Kasumi-1 (cell line): ENCODE data around the gene AKTIP.
"Not testable (repeated sequence)": the region's sequence is repeated elsewhere in the genome, so short reads cannot be mapped to it uniquely, and the experiment has no call there.

Experiments used
- DNase-seq, 2 experiments: peaks; one replicate each; lab custom pipeline; 2025; lab: John Stamatoyannopoulos, UW

The AKTIP gene

GRCh38 chr16:53502331-53503269 lies at the start of gene AKTIP:
TSS of gene AKTIP (minus strand) at chr16:53503209. CDS start at chr16:53500259, 2,950 bp downstream.
- peak in 1 of 2 experiments; percentile 23 for DNase-seq

DNA sequence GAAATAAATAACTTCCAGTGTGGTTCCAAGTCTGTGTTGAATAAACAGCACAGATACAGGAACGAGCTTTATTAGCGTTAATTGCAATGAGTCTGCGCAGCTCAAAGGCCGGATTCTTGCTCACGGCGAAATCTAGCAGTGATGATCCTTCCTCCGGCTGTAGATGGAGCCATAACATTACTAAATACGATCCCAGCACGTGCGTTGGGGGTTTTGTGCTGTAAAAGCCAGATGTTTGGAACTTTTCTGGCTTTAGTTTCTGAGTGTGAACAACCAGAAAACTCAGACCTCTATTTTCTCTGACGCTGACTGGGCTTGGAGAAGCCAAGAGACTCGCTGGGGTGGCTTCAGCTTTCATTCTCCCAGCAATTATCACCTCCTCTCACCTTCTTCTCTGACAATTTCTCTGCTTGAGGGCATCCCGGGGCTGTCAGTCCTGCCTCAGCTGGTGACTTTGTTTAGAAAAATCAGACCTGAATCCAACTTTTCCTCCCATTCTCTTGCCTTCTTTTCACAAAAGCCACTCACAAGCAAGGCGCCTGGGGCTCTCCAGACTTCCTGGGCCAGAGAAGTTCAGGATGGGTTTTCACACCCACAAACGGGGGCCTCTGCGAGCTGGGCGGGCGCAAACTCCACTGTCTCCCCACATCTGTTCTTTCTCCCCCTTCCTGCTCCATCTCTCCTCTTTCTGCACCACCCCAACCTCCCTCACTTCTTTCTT lies 47.1 kb upstream of the AKTIP start:
- peak; percentile 89 for DNase-seq

GRCh38 chr16:53546988-53547391 lies 44.0 kb upstream of the AKTIP start:
- no peak for DNase-seq

DNA sequence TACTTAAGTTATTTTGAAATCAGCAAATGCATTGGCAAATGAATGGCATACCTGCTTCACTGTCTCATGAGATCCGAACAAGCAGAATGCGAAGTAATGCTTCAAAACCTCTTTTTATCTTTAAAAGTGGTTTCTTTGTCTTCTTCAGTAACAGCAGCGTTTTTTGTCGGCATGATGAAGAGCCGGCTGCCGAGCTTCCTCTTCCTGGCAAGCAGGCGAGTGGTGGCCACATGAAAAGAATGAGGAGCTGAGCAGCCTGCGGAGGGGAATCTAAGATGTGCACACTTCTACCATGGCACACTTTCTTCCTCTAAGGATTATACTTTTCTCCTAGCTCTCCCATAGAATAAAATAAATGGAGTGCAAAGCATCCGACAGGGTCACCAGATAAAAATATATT lies 42.4 kb upstream of the AKTIP start:
- DNase-seq = peak; percentile 69 to 71

GRCh38 chr16:53542283-53542682 lies 39.3 kb upstream of the AKTIP start:
- DNase-seq = no peak

GRCh38 chr16:53541326-53541725 lies 38.3 kb upstream of the AKTIP start:
- DNase-seq = no peak

DNA sequence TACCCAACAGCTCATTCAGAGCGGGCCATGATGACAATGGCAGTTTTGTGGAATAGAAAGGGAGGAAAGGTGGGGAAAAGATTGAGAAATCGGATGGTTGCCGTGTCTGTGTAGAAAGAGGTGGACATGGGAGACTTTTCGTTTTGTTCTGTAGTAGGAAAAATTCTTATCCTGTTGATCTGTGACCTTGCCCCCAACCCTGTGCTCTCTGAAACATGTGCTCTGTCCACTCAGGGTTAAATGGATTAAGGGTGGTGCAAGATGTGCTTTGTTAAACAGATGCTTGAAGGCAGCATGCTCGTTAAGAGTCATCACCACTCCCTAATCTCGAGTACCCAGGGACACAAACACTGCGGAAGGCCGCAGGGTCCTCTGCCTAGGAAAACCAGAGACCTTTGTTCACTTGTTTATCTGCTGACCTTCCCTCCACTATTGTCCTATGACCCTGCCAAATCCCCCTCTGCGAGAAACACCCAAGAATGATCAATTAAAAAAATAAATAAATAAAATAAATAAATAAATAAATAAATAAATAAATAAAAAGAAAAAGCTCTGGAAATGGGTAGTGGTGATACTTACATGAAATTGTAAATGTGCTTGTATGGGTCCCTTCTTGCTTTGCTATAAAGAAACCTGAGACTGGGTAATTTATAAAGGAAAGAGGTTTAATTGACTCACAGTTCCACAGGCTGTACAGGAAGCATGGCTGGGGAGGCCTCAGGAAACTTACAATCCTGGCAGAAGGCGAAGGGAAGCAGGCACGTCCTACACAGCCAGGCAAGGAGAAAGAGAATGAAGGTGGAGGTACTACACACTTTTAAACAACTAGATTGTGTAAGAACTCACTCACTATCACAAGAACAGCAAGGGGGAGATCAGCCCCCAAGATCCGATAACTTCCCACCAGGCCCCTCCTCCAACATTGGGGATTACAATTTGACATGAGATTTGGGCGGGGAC lies 37.0 kb upstream of the AKTIP start:
- DNase-seq = not testable (repeated sequence)

DNA sequence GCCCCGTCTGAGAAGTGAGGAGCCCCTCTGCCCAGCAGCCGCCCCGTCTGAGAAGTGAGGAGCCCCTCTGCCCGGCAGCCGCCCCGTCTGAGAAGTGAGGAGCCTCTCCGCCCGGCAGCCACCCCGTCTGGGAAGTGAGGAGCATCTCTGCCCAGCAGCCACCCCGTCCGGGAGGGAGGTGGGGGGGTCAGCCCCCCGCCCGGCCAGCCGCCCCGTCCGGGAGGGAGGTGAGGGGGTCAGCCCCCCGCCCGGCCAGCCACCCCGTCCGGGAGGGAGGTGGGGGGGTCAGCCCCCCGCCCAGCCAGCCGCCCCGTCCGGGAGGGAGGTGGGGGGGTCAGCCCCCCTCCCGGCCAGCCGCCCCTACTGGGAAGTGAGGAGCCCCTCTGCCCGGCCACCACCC lies 36.3 kb upstream of the AKTIP start:
- not testable (repeated sequence) for DNase-seq

DNA sequence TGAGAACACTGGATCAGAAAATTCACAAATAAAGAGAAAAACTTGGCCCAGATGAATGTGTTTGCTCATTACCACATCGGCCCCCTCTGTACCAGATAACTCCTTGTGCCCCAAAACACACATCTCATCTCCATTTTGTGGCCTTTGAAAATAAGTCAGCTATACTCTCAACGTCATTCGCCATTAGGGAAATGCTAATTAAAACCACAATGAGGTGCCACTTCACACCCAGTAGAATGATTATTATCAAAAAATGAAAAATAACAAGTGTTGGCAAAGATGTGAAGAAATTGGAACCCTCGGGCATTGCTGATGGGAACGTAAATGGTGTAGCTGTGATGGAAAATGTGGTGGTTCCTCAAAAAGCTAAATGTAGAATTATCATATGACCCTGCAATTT lies 34.6 kb upstream of the AKTIP start:
- no peak for DNase-seq

DNA sequence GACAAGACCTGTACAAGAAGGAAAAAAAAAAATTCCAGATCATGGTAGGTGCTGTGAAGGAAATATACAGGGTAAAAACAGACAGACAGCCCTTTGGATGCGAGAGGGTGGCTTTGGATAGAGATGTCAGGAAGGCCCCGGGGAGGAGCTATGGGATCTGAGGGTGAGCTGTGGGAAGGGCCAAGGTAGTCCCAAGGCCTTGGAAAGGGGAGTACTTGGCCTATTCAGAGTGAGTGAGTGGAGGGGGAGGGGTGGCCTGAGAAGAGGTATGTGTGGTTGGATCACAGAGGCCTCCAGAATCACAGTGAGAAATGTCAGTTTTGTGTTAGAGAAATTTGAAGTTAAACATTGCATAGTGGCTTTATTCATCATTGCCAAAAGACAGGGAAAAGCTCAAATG lies 31.2 kb upstream of the AKTIP start:
- DNase-seq = no peak

- DNase-seq = no peak
Measured at GRCh38 chr16:53530741-53531140, 27.7 kb upstream of the AKTIP start.

GRCh38 chr16:53530046-53530445 lies 27.0 kb upstream of the AKTIP start:
- DNase-seq = no peak

GRCh38 chr16:53529513-53529912 lies 26.5 kb upstream of the AKTIP start:
- no peak for DNase-seq

GRCh38 chr16:53528797-53529196 lies 25.8 kb upstream of the AKTIP start:
- no peak for DNase-seq

DNA sequence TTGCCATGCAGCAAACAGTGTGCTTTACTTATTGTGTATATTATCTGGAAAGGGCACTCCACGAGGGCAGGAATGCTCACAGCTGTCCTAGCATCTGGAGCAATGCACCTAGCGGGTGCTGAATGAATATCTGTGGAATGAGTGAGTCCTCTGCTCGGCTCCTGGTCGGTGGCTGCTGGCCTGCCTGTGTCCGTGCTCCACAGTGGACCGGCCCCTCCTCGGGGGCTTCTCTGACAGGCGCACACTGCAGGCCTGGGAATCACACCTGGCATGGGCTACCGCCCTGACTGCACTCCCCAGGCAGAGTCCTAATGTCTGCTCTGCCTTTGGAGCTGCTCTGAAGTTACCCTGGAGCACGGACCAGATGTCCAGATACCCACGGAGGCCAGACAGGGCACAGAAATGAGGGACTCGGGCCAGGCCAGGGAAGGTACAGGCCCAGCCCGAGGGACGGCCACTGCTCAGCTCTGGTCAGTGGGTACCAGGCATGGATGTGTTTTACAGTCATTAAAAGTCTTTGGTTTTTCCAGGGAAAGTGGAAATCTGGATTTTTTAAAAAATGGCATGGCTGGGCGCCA lies 21.1 kb upstream of the AKTIP start:
- no peak for DNase-seq

DNA sequence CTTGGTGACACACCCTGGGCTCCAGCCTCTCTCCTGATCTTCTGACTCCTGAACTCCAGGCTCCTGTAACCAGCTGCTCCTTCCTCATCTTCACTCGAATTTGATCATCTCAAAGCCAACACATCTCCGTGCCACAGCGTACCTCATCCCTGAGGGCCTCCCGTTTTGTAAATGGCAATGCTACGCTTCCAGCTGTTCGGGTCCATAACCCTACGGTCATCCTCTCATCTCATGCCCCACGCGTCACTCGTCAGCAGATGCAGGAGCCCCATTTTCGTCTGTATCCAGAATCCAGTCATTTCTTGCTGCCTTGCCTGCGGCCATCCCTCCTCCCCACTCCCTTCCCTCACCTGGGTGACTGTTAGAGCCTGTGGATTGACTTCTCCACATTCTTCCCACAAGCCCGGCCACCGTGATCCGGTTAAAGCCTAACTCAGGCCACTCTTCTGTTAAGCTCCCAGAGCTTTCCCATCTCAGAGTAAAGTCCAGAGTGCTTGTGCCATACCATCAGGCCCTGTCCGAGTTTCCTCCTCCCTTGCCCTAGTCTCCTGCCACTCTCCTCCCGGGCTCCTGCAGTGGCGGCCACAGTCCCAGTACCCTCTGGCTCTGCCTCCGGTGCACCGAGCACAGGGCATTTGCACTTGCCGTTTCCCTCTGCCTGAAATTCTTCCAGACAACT lies 20.3 kb upstream of the AKTIP start:
- DNase-seq = no peak

GRCh38 chr16:53519417-53520091 lies 16.5 kb upstream of the AKTIP start:
- no peak for DNase-seq

GRCh38 chr16:53518550-53519416 lies 15.8 kb upstream of the AKTIP start:
- peak; percentile 67 to 81 for DNase-seq

DNA sequence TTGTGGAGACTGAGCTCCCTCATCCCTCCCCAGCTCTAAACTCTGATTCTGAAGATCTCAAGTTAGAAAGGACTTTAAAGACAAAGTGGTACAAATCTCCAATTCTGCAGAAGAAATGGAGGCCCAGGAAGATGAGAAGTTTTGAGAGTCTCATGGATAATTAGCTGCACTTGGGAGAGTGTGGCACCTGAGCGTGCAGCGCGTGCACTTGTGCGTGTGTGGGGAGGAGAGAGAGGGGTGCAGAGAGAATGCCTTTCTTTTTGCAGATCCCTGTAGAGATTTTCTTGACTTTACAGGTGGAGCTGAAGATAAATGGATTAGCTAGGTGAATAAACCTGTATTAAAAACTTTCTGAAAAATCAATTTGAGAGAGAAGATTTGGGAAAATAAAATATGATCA lies 14.8 kb upstream of the AKTIP start:
- DNase-seq = no peak
